HuH-7 (cell line): ENCODE measurements around the gene PAQR5.
"Not testable (repeated sequence)": the region's sequence is repeated elsewhere in the genome, so short reads cannot be mapped to it uniquely, and the experiment has no call there.

ENCODE experiments used
- DNase-seq: peaks from one replicate; pipeline ENCODE4 v3.0.0; 2011; ENCODE audit warnings: low spot score

Gene PAQR5

GRCh38 chr15:69357773-69358771 is 59.4 kb downstream of the PAQR5 start:
- DNase-seq, result peak; percentile 58

DNA sequence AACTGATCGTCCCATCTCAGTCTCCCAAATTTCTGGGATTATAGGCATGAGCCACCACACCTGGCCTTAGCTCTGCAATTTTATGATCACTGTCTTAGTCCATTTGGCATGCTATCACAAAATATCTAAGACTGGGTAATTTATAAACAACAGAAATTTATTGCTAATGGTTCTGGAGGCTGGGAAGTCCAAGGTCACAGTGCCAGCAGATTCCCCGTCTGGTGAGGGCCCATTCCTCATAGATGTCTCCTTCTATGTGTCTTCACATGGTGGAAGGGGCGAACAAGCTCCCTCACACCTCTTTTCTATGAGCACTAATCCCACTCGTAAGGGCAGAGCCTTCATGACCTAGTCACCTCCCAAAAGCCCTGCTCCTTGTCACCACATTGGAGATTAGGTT is 60.1 kb downstream of the PAQR5 start:
- DNase-seq, result no peak

GRCh38 chr15:69359722-69360121 is 61.0 kb downstream of the PAQR5 start:
- no peak for DNase-seq

- DNase-seq, result no peak
These were observed 61.9 kb downstream of the PAQR5 start for GRCh38 chr15:69360642-69361041.

- no peak for DNase-seq
These were observed 68.5 kb downstream of the PAQR5 start for GRCh38 chr15:69367236-69367635.

DNA sequence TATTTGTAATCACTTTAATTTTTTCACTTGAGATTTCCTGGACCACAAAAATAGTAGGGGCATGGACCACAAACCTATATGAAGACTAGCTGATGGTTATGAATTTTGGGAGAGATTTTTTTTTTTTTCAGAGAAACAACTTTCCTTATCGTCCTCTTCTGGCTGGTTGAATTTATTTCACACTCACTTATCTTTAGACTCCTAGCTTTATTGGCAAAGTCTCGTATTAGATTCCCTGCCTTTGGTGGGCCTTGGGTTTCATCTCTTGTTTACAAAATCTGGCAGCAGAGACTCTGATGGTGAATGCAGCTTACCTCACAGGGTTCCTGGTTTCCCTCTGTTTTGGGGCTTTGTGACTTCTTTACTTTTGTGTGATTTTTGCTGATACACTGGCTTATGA is 70.9 kb downstream of the PAQR5 start:
- DNase-seq, result no peak

DNA sequence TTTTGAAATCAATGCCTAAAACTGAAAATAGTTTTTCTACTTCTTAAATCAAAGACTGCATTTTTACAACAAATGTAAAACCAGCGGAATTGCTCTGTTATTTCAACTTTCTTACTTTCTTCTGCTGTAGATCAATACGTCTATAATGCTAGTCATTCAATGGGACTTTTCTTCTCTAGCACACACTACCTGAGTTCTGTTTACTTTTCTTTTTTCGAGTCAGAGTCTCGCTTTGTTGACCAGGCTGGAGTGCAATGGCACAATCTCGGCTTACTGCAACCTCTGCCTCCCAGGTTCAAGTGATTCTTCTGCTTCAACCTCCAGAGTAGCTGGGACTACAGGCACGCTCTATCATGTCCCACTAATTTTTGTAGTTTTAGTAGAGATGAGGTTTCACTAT is 74.7 kb downstream of the PAQR5 start:
- DNase-seq, result no peak

DNA sequence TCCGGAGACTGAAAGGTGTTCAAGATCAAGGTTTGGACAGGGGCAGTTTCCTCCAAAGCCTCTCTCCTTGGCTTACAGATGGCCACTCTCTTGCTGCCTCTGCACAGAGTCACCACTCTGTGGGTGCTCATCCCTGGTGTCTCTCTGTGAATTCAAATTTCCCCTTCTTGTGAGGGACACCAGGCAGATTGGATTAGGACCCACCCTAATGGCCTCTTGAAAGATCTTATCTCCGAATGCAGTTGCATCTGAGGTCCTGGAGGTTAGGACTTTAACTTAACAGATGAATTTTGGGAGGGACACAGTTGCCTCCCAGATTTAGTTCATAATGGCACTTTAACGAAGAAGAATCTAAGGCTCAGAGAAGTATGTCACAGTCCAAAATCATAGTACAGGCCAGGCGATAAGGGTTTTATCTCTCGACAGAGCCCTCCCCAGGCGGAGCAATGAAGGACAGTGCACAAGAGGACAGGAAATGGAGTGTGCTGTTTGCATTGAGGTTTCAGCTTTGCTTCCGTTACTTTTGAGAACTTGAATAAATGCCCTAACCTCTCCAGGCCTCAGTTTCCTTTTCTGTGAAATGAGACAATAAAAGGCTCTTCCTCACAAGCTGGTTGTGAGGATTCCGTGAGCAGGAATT is 76.6 kb downstream of the PAQR5 start:
- DNase-seq, result no peak

GRCh38 chr15:69377216-69377970 is 78.7 kb downstream of the PAQR5 start:
- no peak for DNase-seq

- peak; percentile 61 for DNase-seq
These were observed 81.5 kb downstream of the PAQR5 start for GRCh38 chr15:69380100-69380725.

DNA sequence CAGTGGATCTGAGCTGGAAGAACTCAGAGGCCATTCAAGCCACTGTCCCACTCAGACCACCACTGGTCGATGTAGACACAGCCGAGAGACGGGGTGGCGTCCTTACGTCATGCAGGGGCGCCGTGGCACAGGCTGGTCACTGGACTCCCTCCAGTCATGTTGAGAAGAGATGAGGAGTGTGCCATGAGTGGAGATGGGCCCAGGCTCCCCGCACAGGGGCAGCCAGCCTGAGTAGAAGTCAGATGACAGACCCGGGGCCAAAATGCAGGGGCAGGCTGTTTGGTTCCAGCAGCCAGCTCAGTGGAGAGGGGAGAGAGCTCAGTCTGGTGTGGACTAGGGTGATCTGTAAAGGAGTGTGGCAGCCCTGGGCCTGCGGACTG is 82.0 kb downstream of the PAQR5 start:
- DNase-seq, result no peak

DNA sequence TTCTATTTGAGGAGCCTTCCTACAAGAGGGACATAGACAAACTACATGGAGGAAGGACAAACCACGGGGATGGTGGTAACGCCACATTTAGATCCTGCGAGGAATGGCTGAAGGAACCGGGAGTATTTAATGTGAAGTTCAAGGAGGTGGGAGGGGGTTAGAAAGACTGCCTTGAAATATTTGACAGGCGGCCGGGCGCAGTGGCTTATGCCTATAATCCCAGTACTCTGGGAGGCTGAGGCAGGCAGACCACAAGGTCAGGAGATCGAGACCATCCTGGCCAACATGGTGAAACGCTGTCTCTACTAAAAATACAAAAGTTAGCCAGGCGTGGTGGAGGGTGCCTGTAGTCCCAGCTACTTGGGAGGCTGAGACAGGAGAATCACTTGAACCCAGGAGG is 83.5 kb downstream of the PAQR5 start:
- not testable (repeated sequence) for DNase-seq

GRCh38 chr15:69384066-69384465 is 85.4 kb downstream of the PAQR5 start:
- not testable (repeated sequence) for DNase-seq

DNA sequence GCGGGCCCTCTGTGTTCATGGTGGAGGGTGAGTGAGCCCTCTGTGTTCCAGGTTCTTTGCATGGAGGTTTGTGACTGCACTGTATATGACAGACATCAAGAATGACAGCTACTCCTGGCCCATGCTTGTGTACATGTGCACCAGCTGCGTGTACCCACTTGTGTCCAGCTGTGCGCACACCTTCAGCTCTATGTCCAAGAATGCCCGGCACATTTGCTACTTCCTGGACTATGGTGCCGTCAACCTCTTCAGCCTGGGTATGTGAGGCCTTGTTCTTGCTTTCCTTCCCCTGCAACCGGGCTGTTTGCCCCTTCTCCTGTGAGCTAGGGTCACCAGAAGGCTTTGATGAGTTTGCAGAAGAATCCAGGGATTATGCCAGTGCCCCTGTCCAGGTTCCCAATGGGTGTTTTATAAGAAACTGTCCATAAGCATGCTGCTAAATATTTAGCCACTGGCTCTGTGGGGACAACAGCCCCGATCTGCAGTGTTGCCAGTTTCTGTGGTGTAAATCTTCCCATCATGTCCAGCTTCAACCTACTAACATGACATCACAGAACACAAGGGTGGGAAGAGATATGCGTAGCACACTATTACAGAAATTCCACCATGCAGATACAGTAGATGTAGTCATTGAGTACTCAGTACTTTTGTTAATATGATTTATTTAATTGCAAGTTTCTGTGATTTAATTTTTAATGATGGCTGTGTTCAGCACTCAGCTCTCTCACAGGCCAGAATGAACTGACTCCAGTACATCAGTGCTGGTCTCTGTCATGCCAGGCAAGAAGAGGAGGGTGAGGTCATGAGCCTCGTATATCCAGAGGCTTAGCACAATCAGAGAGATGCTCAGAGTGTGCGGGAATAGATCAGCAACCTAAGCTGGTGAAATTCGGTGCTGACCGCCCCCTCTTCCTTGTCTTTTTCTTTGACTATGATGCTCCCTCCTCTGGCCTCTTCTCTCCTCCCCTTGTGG is 86.2 kb downstream of the PAQR5 start:
- DNase-seq, result no peak

DNA sequence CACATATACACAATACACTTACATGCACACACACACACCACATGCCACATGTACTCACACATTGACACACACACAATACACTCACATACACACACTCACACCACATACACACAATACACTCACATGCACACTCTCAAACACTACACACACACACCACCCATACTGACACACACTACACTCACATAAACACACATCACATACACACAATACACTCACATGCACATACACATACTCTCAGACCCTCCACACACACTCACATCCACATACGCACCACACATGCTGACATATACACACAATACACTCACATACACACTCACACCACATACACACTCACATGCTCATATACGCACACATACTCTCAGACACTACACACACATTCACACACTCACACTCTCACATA is 87.1 kb downstream of the PAQR5 start:
- no peak for DNase-seq

DNA sequence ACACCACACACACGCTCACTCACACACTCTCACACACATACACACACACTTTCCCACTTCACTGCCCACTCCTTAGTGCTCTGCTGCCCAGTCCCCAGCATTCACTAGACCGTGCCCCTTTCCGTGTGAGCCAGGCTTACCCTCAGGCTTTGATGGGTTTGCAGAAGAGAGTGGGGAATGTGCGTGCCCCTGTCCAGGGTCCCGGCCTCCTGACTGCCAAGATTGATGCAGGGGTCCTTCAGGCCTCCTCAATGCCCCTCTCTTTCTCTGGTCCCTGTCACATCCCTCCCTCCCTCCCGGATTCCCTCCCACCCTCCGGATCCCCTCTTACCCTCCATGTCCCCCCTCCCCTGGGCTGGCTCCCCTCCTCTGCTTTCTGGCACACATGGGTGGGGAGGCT is 87.6 kb downstream of the PAQR5 start:
- DNase-seq, result no peak

DNA sequence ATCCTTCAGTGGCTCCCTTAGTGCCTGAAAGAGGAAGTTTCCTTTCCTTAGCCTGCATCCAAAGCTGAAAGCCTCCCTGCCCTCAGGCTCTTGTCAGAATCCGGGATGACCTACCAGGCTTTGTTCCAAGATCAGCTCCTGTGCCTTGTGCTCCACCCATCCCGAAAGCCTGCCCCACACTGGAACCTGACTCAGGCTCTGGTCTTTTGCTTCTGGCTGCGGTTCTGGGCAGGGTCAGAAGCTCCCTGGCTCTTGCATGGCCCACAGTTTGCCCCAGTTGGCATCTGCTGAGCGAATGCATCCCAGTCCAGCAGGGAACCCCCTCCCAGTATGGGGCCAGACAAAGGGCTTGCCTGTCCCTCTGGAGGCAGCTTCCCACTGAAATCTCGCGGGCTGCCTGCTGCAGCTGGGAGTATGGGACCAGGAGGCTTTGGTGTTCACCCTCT is 89.6 kb downstream of the PAQR5 start:
- no peak for DNase-seq

- no peak for DNase-seq
These were observed 90.7 kb downstream of the PAQR5 start for GRCh38 chr15:69389426-69389825.

DNA sequence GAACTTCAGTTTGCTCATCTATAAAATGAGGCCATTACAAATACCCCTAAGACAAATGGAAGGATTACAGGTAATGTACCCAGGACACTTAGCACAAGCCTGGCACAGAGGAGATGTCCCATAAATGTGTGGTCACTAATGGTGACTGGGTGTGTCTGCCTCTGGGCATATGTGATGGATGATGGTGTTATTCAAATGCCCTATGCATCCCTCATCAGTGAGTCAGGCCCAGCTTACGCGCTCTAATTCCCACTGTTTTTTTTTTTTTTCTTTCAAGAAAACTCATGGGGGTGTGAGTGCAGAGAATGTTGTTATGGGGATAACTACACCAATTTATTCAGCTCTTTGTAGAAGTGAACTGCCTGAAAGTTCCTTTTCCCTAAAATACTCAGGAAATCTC is 91.9 kb downstream of the PAQR5 start:
- no peak for DNase-seq

DNA sequence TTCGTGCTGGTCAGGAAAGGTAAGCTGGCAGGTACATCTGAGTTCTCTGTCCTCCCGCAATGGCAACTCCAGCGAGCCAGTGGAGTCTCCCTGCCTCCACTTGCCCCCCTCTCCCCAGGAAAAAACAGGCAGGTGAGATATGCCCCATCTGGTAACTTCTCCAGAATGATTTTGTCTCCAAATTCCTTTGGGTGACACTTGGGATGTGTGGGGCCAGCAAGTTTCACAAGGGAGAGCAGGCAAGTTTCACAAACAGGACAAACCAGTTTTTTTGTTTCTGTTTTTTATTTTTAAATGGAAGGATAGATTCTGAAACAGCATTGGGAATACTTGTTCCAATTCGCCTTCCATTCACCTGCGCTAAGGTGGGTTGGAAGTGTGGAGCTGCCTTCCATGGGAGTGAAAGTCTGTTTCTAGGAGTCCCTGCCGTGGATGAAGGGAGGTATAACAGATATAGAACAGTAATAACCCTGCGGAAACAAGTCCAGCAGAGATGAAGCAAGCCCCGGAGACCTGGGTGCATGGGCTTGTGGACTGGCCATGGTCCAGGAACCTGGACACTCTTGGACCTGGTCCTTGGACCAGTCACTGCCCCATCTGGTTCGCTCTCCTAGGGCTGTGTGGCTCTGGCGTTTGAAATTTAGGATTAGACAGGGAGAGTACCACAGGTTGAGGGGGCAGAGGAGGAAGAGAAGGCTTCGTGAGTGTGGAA is 92.5 kb downstream of the PAQR5 start:
- no peak for DNase-seq
